Posterior vena cava (tissue), 2 donors: Measurements from ENCODE around the gene FAM114A1. TPM values are rescaled to one million over a fixed set of nuclear protein-coding genes. Genes with fewer than 3 reads are reported as not detected.
"Not testable (repeated sequence)": the region's sequence is repeated elsewhere in the genome, so short reads cannot be mapped to it uniquely, and the experiment has no call there.

Experiments used
- DNase-seq: peaks from one replicate; pipeline ENCODE4 v3.0.0-alpha.2; 2020; ENCODE audit warnings: low spot score
- intact Hi-C, 2 donors: fragments of 100-400 bp; cut with DNase I; formaldehyde crosslinking; loops; one replicate each; pipeline versions ENCODE4 v1.14.1 to v1.14.2; 2022 to 2023
- total RNA-seq, 2 donors: library from RNA; stranded (reverse); fragmentation: NEBNext Ultra II Directional; extraction: Animal tissue kit (Norgen Biotek cat#: 25700); gene quantifications; one replicate each; pipeline ENCODE4 v1.2.1, GENCODE V29; 2021
- donor health status: DM: yes; HTN: yes; CAD: no.
- donor health status: DM: yes; HTN: yes; CAD: no.

The FAM114A1 gene
- total RNA-seq, 2 donors from 2014 or later: 90.2 to 111 TPM

GRCh38 chr4:38923746-38924145 is 56.1 kb downstream of the FAM114A1 start:
- DNase-seq: no peak
- intact Hi-C loops: no loop called here

- intact Hi-C loops: no loop called here
- DNase-seq: no peak
These were observed 56.7 kb downstream of the FAM114A1 start for GRCh38 chr4:38924353-38924752.

- DNase-seq: no peak
- intact Hi-C loops: loop anchor here in 1 of 2 donors (5.0 kb wide), 1 partner anchor 57 kb away; no protein-coding TSS in a partner anchor
These were observed 58.1 kb downstream of the FAM114A1 start for GRCh38 chr4:38925492-38926413.

GRCh38 chr4:38926896-38927295 is 59.3 kb downstream of the FAM114A1 start:
- intact Hi-C loops: loop anchor here in 1 of 2 donors (5.0 kb wide), 1 partner anchor 55 kb away; no protein-coding TSS in a partner anchor
- no peak for DNase-seq

GRCh38 chr4:38928568-38928967 is 61.0 kb downstream of the FAM114A1 start:
- no peak for DNase-seq
- intact Hi-C loops: loop anchor here in 1 of 2 donors (5.0 kb wide), 1 partner anchor 54 kb away; no protein-coding TSS in a partner anchor

GRCh38 chr4:38928974-38929373 is 61.4 kb downstream of the FAM114A1 start:
- intact Hi-C loops: loop anchor here in 1 of 2 donors (5.0 kb wide), 1 partner anchor 53 kb away; no protein-coding TSS in a partner anchor
- DNase-seq: no peak

- intact Hi-C loops: loop anchor here in 1 of 2 donors (5.0 kb wide), 1 partner anchor 748 kb away; no protein-coding TSS in a partner anchor
- no peak for DNase-seq
These were observed 62.6 kb downstream of the FAM114A1 start for GRCh38 chr4:38930204-38930603.

- no peak for DNase-seq
- intact Hi-C loops: loop anchor here in 1 of 2 donors (5.0 kb wide), 1 partner anchor 748 kb away; no protein-coding TSS in a partner anchor
These were observed 63.1 kb downstream of the FAM114A1 start for GRCh38 chr4:38930707-38931106.

- intact Hi-C loops: loop anchor here in 1 of 2 donors (5.0 kb wide), 1 partner anchor 749 kb away; no protein-coding TSS in a partner anchor
- DNase-seq: no peak
These were observed 63.5 kb downstream of the FAM114A1 start for GRCh38 chr4:38931125-38931524.

GRCh38 chr4:38935391-38936073 is 67.9 kb downstream of the FAM114A1 start:
- intact Hi-C loops: no loop called here
- DNase-seq: no peak

- intact Hi-C loops: no loop called here
- no peak for DNase-seq
These were observed 71.6 kb downstream of the FAM114A1 start for GRCh38 chr4:38939165-38939564.

- intact Hi-C loops: no loop called here
- DNase-seq: no peak
These were observed 72.9 kb downstream of the FAM114A1 start for GRCh38 chr4:38940476-38940875.

GRCh38 chr4:38941906-38942305 is 74.3 kb downstream of the FAM114A1 start:
- DNase-seq, intact Hi-C loops: not testable (repeated sequence)

GRCh38 chr4:38943343-38943742 is 75.7 kb downstream of the FAM114A1 start:
- intact Hi-C loops: no loop called here
- DNase-seq: no peak

GRCh38 chr4:38944440-38944839 is 76.8 kb downstream of the FAM114A1 start:
- intact Hi-C loops: no loop called here
- no peak for DNase-seq

- DNase-seq: no peak
- intact Hi-C loops: no loop called here
These were observed 79.3 kb downstream of the FAM114A1 start for GRCh38 chr4:38946919-38947318.

GRCh38 chr4:38948551-38948950 is 80.9 kb downstream of the FAM114A1 start:
- no peak for DNase-seq
- intact Hi-C loops: no loop called here

GRCh38 chr4:38949411-38950051 is 81.9 kb downstream of the FAM114A1 start:
- intact Hi-C loops: no loop called here
- no peak for DNase-seq

- intact Hi-C loops: no loop called here
- DNase-seq: no peak
These were observed 82.6 kb downstream of the FAM114A1 start for GRCh38 chr4:38950159-38950558.
